H1 (cell line): ENCODE results near the gene FBXL17. TPM values are rescaled to one million over a fixed set of nuclear protein-coding genes. Genes with fewer than 3 reads are reported as not detected.
A peak's percentile ranks its signal among the peaks of the same experiment; 100 is the strongest.

ENCODE experiments used
- CTCF ChIA-PET: fragments of 300-600 bp; sonication (Branson Sonifier 250); formaldehyde crosslinking; loops from one replicate; lab custom pipeline; 2021; ENCODE audit not compliant: partially characterized antibody; lab: Charles Lee
- POLR2A ChIA-PET: fragments of 300-600 bp; sonication (Branson Sonifier 250); formaldehyde crosslinking; loops from one replicate; lab custom pipeline; 2021; ENCODE audit warnings: inconsistent platforms; ENCODE audit not compliant: partially characterized antibody; lab: Charles Lee
- DNase-seq, 2 experiments: peaks; one replicate each; pipeline versions ENCODE4 v3.0.0 to v3.0.0-alpha.2; 2010 to 2022; ENCODE audit warnings: low spot score in 2 of 2, low read depth in 1 of 2, mixed read lengths in 1 of 2
- FAIRE-seq: peaks from 2 replicates; lab custom pipeline; 2011; peaks lifted over from hg19 to GRCh38; lab: Jason Lieb, UNC
- H2AFZ ChIP-seq: 2 replicates; pipeline ENCODE4 v1.8.1; 2012; ENCODE audit warnings: low read length, inconsistent platforms
- H2AK5ac ChIP-seq: 2 replicates; pipeline ENCODE4 v1.6.1; 2013; ENCODE audit warnings: low read depth, low read length
- H2BK120ac ChIP-seq: replicated peaks from 2 replicates; pipeline ENCODE3; 2013; ENCODE audit warnings: low read depth, low read length, inconsistent platforms
- H2BK12ac ChIP-seq: 2 replicates; pipeline ENCODE4 v1.6.1; 2013; ENCODE audit warnings: low read depth, low read length
- H2BK15ac ChIP-seq: 2 replicates; pipeline ENCODE4 v1.6.1; 2013; ENCODE audit warnings: low read length
- H2BK20ac ChIP-seq: 2 replicates; pipeline ENCODE4 v1.6.1; 2013; ENCODE audit warnings: low read length
- H2BK5ac ChIP-seq: 2 replicates; pipeline ENCODE4 v1.6.1; 2013; ENCODE audit warnings: low read depth, low read length
- H3K14ac ChIP-seq: 2 replicates; pipeline ENCODE4 v1.6.1; 2013; ENCODE audit warnings: inconsistent platforms; ENCODE audit not compliant: insufficient read length
- H3K18ac ChIP-seq: 2 replicates; pipeline ENCODE4 v1.6.1; 2013; ENCODE audit warnings: low read length; ENCODE audit errors: extremely low read depth
- H3K23ac ChIP-seq: 2 replicates; pipeline ENCODE4 v1.6.1; 2013; ENCODE audit warnings: inconsistent platforms; ENCODE audit not compliant: insufficient read length
- H3K23me2 ChIP-seq: 2 replicates; pipeline ENCODE4 v1.6.1; 2013; ENCODE audit warnings: low read depth, low read length
- H3K27ac ChIP-seq: 2 replicates; pipeline ENCODE4 v1.6.1; 2011; ENCODE audit warnings: low read depth, low read length, inconsistent platforms
- H3K27me3 ChIP-seq, 4 experiments: replicated peaks in 1 of 4; 1 replicate in 1 of 4; 2 replicates in 3 of 4; pipeline versions ENCODE4 v1.6.1 to v1.8.1; 2011 to 2013; ENCODE audit warnings: low read length in 3 of 4, mild to moderate bottlenecking in 3 of 4, inconsistent platforms in 2 of 4, mixed read lengths in 2 of 4, moderate library complexity in 1 of 4; ENCODE audit not compliant: control insufficient read depth in 3 of 4, insufficient read depth in 3 of 4; ENCODE audit errors: extremely low read depth in 1 of 4
- H3K36me3 ChIP-seq, 4 experiments: 2 replicates each; pipeline versions ENCODE4 v1.6.1 to v1.8.1; 2011 to 2013; ENCODE audit warnings: mild to moderate bottlenecking in 4 of 4, low read length in 3 of 4, moderate library complexity in 2 of 4, control low read depth in 1 of 4, inconsistent platforms in 1 of 4; ENCODE audit not compliant: insufficient read depth in 4 of 4, control insufficient read depth in 2 of 4
- H3K4ac ChIP-seq: replicated peaks from 2 replicates; pipeline ENCODE3; 2013; ENCODE audit warnings: low read length, low read depth, mixed read lengths, inconsistent platforms; ENCODE audit not compliant: insufficient read length
- H3K4me1 ChIP-seq, 4 experiments: replicated peaks in 1 of 4; 1 replicate in 1 of 4; 2 replicates in 3 of 4; pipeline versions ENCODE4 v1.6.1 to v1.8.1; 2011 to 2013; ENCODE audit warnings: low read length in 3 of 4, inconsistent platforms in 2 of 4, mixed read lengths in 1 of 4; ENCODE audit not compliant: insufficient read depth in 4 of 4, control insufficient read depth in 3 of 4
- H3K4me2 ChIP-seq, 2 experiments: 2 replicates each; pipeline versions ENCODE4 v1.6.1 to v1.8.1; 2011 to 2013; ENCODE audit warnings: low read depth in 2 of 2, low read length in 2 of 2, control low read depth in 1 of 2, inconsistent platforms in 1 of 2, mild to moderate bottlenecking in 1 of 2; ENCODE audit not compliant: insufficient read depth in 1 of 2
- H3K4me3 ChIP-seq, 4 experiments: fragments of 200-600, 300-600 bp in 1 of 4; sonication (generic), shearing (Covaris generic), sonication (Bioruptor Twin) in 1 of 4; 2 replicates each; pipeline versions ENCODE4 v1.5.1 to v1.8.1; 2011 to 2016; ENCODE audit warnings: low read length in 4 of 4, low read depth in 3 of 4, control low read depth in 2 of 4, inconsistent platforms in 2 of 4, mild to moderate bottlenecking in 2 of 4, mixed read lengths in 1 of 4, moderate library complexity in 1 of 4; ENCODE audit not compliant: insufficient read depth in 2 of 4; ENCODE audit errors: extremely low read depth in 1 of 4
- H3K56ac ChIP-seq: replicated peaks from 2 replicates; pipeline ENCODE3; 2013; ENCODE audit warnings: low read depth, mild to moderate bottlenecking, mixed read lengths, low read length, inconsistent platforms; ENCODE audit not compliant: insufficient read length
- H3K79me1 ChIP-seq: 2 replicates; pipeline ENCODE4 v1.6.1; 2013; ENCODE audit warnings: low read depth, low read length, control low read depth
- H3K79me2 ChIP-seq, 2 experiments: 2 replicates each; pipeline versions ENCODE4 v1.6.1 to v1.8.1; 2012 to 2013; ENCODE audit warnings: low read length in 2 of 2, mild to moderate bottlenecking in 2 of 2, inconsistent platforms in 1 of 2; ENCODE audit not compliant: insufficient read depth in 2 of 2, control insufficient read depth in 1 of 2
- H3K9ac ChIP-seq, 4 experiments: replicated peaks in 1 of 4; 1 replicate in 1 of 4; 2 replicates in 3 of 4; pipeline versions ENCODE4 v1.6.1 to v1.8.1; 2011 to 2013; ENCODE audit warnings: low read depth in 3 of 4, low read length in 3 of 4, control low read depth in 2 of 4, mild to moderate bottlenecking in 2 of 4, moderate library complexity in 2 of 4, inconsistent platforms in 1 of 4; ENCODE audit errors: extremely low read depth in 1 of 4
- H3K9me3 ChIP-seq, 2 experiments: 2 replicates each; pipeline versions ENCODE4 v1.6.1 to v1.8.1; 2012 to 2013; ENCODE audit warnings: mild to moderate bottlenecking in 2 of 2, moderate library complexity in 2 of 2, control low read depth in 1 of 2, inconsistent platforms in 1 of 2, low read depth in 1 of 2, low read length in 1 of 2, mixed read lengths in 1 of 2; ENCODE audit not compliant: insufficient read depth in 2 of 2
- H4K20me1 ChIP-seq, 2 experiments: replicated peaks in 1 of 2; 2 replicates each; pipeline versions ENCODE3 to v1.8.1; 2011 to 2013; ENCODE audit warnings: inconsistent platforms in 2 of 2, low read length in 2 of 2, mild to moderate bottlenecking in 1 of 2; ENCODE audit not compliant: insufficient read depth in 2 of 2, control insufficient read depth in 1 of 2
- H4K5ac ChIP-seq: 2 replicates; pipeline ENCODE4 v1.6.1; 2013; ENCODE audit warnings: low read length, low read depth, mixed read lengths, inconsistent platforms; ENCODE audit not compliant: insufficient read length
- H4K8ac ChIP-seq: 2 replicates; pipeline ENCODE4 v1.8.0; 2013; ENCODE audit warnings: mild to moderate bottlenecking, moderate library complexity, low read length, inconsistent platforms; ENCODE audit not compliant: insufficient read depth; ENCODE audit errors: extremely low read depth
- H4K91ac ChIP-seq: replicated peaks from 2 replicates; pipeline ENCODE3; 2013; ENCODE audit warnings: low read length, mixed read lengths, inconsistent platforms; ENCODE audit not compliant: insufficient read length
- CEBPB ChIP-seq: IDR thresholded peaks from 2 replicates; pipeline ENCODE4 v1.6.1; 2012; ENCODE audit warnings: low read depth, low read length
- KDM5A ChIP-seq: fragments of 200-600 bp; IDR thresholded peaks from 2 replicates; pipeline ENCODE4 v1.7.1; 2012; ENCODE audit warnings: mild to moderate bottlenecking, low read length, inconsistent platforms, mixed read lengths
- WGBS, 2 experiments: shearing (Covaris generic) in 1 of 2; methylation state at CpG; one replicate each; pipeline versions ENCODE4 v1.1.6 to v1.1.7; 2013 to 2015; ENCODE audit warnings: low lambda C conversion rate in 2 of 2, mixed read lengths in 2 of 2, inconsistent platforms in 1 of 2, low coverage in 1 of 2, missing lambda C conversion rate in 1 of 2; ENCODE audit not compliant: insufficient replicate concordance in 2 of 2, insufficient coverage in 1 of 2, insufficient read length in 1 of 2; ENCODE audit errors: extremely low coverage in 1 of 2, missing lambda C conversion rate in 1 of 2; 5-methylcytosine and 5-hydroxymethylcytosine counted together
- polyA plus RNA-seq, 7 experiments: library from polyadenylated mRNA; depleted of rRNA in 3 of 7; stranded (reverse) in 5 of 7; unstranded in 2 of 7; fragments of >200 nt in 5 of 7; fragments of 200-250 nt in 2 of 7; gene quantifications; 1 replicate in 5 of 7; 2 replicates in 1 of 7; 4 replicates in 1 of 7; pipeline versions ENCODE4 v1.2.1 to v1.2.3, GENCODE V29; 2011 to 2013; ENCODE audit warnings: missing spikeins in 2 of 7, mixed read lengths in 2 of 7
- total RNA-seq: library from RNA; stranded (reverse); fragmentation: NEBNext Ultra II Directional; extraction: Animal tissue kit (Norgen Biotek cat#: 25700); gene quantifications from 2 replicates; pipeline ENCODE4 v1.2.1, GENCODE V29; 2021

Gene FBXL17
- total and polyA plus RNA-seq, 2 of the 8 experiments (the other 6 are each of a cell fraction or from before 2014, with no cell fraction given), result 0.35 to 4.3 TPM

GRCh38 chr5:107979291-107979690, 402.6 kb downstream of the FBXL17 start:
- Histone ChIP-seq H4K5ac (no peak overlapping the region), H2BK12ac (no peak overlapping the region), H3K79me2 (no peaks in the 10 kb centered on the region), H3K9me3 (no peaks in the 10 kb centered on the region), H4K8ac (peak overlapping the region; percentile 57; the same call in 1 of the 2 replicates), H3K27me3 (no peaks in the 10 kb centered on the region), H3K23me2 (no peaks in the 10 kb centered on the region; the same call in 1 of the 2 replicates), H3K4me3 (no peak overlapping the region), H3K4ac (no peak overlapping the region), H3K4me1 (peaks cover 0 to 12% (median 3%) of the 10 kb centered on the region in 4 experiments; a peak in 2 of 7 replicates), H2BK20ac (no peak overlapping the region), H3K27ac (no peak overlapping the region), H4K91ac (no peak overlapping the region), H4K20me1 (no peaks in the 10 kb centered on the region), H3K79me1 (no peaks in the 10 kb centered on the region), H2AFZ (no peak overlapping the region), H2AK5ac (no peak overlapping the region), H2BK120ac (no peak overlapping the region), H3K36me3 (no peaks in the 10 kb centered on the region), H3K23ac (no peak overlapping the region), H2BK15ac (no peak overlapping the region), H3K18ac (no peak overlapping the region), H3K56ac (no peak overlapping the region), H3K14ac (no peak overlapping the region), H3K4me2 (no peak overlapping the region), H3K9ac (no peak overlapping the region), H2BK5ac (no peak overlapping the region)
- WGBS, 2 experiments, result 85% methylated on average over 3 of the region's 3 CpGs; no CpG with 5 or more reads in 1 of the 2 experiments
- ChIA-PET CTCF (no interaction called here), POLR2A (interaction anchor here (1.2 kb wide), 1 partner anchor 12 kb away, joined by 3 read pairs; no protein-coding TSS in a partner anchor)
- DNase-seq (no peak), FAIRE-seq (no peak)
- TF ChIP-seq KDM5A (no peak), CEBPB (peak; percentile 81)
